ENCODE results near the gene RNF128. TPM values are rescaled to one million over a fixed set of nuclear protein-coding genes. Genes with fewer than 3 reads are reported as not detected.

Gene RNF128
- polyA plus RNA-seq, 1 donor (not counting 4 experiments of a cell fraction or from before 2014, with no cell fraction given) = 20.1 TPM

DNA sequence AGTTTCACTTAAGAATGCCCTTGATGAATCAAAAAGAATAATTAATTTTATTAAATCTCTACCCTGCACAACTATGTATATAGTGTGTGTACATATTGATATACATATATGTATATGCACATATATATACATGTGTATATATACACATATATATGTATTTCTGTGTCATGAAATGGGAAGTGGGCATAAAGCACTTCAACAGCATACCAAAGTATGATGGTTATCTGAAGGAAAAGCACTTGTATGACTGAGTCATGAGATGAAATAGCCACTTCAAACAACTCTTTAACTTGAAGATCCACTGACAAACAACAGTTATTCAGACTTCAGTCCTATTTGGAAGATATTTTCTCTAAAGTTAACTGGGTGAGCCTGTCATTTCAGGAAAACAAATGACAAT lies 16.3 kb downstream of the RNF128 start:
- H3K4me1 ChIP-seq (ENCODE audit: control insufficient read depth, extremely low read depth, insufficient read depth, low read length) = peaks cover 5% of the 10 kb centered on the region
- no peak overlapping the region for H2AFZ ChIP-seq (ENCODE audit: control insufficient read depth, low read length)
- H3K79me2 ChIP-seq (ENCODE audit: control insufficient read depth, insufficient read depth, low read length) = no peaks in the 10 kb centered on the region
- H3K9me1 ChIP-seq (ENCODE audit: control insufficient read depth, extremely low read depth, insufficient read depth, low read length) = no peaks in the 10 kb centered on the region
- no peak overlapping the region for H3K9ac ChIP-seq (ENCODE audit: control insufficient read depth, extremely low read depth, insufficient read depth, low read length)
- TF ChIP-seq EZH2 (IDR thresholded peaks at IDR 0.05; ENCODE audit: low read length) = no peak
- TF ChIP-seq, protein P1, sequence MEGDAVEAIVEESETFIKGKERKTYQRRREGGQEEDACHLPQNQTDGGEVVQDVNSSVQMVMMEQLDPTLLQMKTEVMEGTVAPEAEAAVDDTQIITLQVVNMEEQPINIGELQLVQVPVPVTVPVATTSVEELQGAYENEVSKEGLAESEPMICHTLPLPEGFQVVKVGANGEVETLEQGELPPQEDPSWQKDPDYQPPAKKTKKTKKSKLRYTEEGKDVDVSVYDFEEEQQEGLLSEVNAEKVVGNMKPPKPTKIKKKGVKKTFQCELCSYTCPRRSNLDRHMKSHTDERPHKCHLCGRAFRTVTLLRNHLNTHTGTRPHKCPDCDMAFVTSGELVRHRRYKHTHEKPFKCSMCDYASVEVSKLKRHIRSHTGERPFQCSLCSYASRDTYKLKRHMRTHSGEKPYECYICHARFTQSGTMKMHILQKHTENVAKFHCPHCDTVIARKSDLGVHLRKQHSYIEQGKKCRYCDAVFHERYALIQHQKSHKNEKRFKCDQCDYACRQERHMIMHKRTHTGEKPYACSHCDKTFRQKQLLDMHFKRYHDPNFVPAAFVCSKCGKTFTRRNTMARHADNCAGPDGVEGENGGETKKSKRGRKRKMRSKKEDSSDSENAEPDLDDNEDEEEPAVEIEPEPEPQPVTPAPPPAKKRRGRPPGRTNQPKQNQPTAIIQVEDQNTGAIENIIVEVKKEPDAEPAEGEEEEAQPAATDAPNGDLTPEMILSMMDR (optimal IDR thresholded peaks at IDR 0.05 in 1 of 3, IDR thresholded peaks at IDR 0.05 in 1 of 3, conservative IDR thresholded peaks at IDR 0.05 in 1 of 3; ENCODE audit: extremely low read depth in 1 of 3, insufficient read depth in 2 of 3, low read length in 3 of 3) = no peak
- no peaks in the 10 kb centered on the region for H3K9me3 ChIP-seq (ENCODE audit: control insufficient read depth, low read depth, low read length)
- no peak overlapping the region for H3K4me2 ChIP-seq (ENCODE audit: control insufficient read depth, extremely low read depth, insufficient read depth, low read depth, low read length)
- H3K27me3 ChIP-seq (ENCODE audit: control insufficient read depth, extremely low read depth, insufficient read depth, low read length) = no peaks in the 10 kb centered on the region
- H3K27ac ChIP-seq (ENCODE audit: control insufficient read depth, insufficient read depth, low read length) = no peak overlapping the region
- dilution Hi-C loops (cut with MboI; ENCODE audit: extremely low pct_ligation_motif_present, low sequenced_read_pairs) = no loop called here
- DNase-seq (ENCODE audit: low read depth, low spot score) (no peak), FAIRE-seq (no peak)
- no peaks in the 10 kb centered on the region for H4K20me1 ChIP-seq (ENCODE audit: control insufficient read depth, extremely low read depth, insufficient read depth, low read length)
- no peak overlapping the region for H3K4me3 ChIP-seq (ENCODE audit: control insufficient read depth in 2 of 3, extremely low read depth in 1 of 3, insufficient read depth in 2 of 3, low read depth in 1 of 3, low read length in 3 of 3)
- no peaks in the 10 kb centered on the region for H3K36me3 ChIP-seq (ENCODE audit: control insufficient read depth in 2 of 2, extremely low read depth in 1 of 2, insufficient read depth in 2 of 2, low read length in 2 of 2)

DNA sequence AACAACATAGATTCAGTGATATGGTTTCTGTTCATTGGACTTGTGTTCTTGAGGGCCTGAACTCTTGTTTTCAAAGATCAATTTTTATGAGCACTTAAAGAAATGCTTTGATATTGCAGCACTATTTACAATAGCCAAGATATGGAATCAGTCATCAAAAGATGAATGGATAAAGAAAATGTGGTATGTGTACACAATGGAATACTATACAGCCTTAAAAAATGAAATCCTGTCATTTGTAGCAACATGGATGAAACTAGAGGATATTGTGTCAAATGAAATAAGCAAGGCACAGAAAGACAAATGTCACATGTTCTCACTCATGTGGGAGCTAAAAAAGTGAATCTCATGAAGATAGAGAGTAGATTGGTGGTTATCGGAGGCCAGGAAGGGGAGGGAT lies 21.9 kb downstream of the RNF128 start:
- Histone ChIP-seq H4K20me1 (ENCODE audit: control insufficient read depth, extremely low read depth, insufficient read depth, low read length) (no peaks in the 10 kb centered on the region), H3K9me3 (ENCODE audit: control insufficient read depth, low read depth, low read length) (peaks cover 2% of the 10 kb centered on the region), H3K4me3 (ENCODE audit: control insufficient read depth in 2 of 3, extremely low read depth in 1 of 3, insufficient read depth in 2 of 3, low read depth in 1 of 3, low read length in 3 of 3) (no peak overlapping the region), H3K27me3 (ENCODE audit: control insufficient read depth, extremely low read depth, insufficient read depth, low read length) (no peaks in the 10 kb centered on the region), H3K9ac (ENCODE audit: control insufficient read depth, extremely low read depth, insufficient read depth, low read length) (no peak overlapping the region), H2AFZ (ENCODE audit: control insufficient read depth, low read length) (no peak overlapping the region), H3K79me2 (ENCODE audit: control insufficient read depth, insufficient read depth, low read length) (no peaks in the 10 kb centered on the region), H3K9me1 (ENCODE audit: control insufficient read depth, extremely low read depth, insufficient read depth, low read length) (no peaks in the 10 kb centered on the region), H3K36me3 (ENCODE audit: control insufficient read depth in 2 of 2, extremely low read depth in 1 of 2, insufficient read depth in 2 of 2, low read length in 2 of 2) (no peaks in the 10 kb centered on the region), H3K27ac (ENCODE audit: control insufficient read depth, insufficient read depth, low read length) (no peak overlapping the region), H3K4me2 (ENCODE audit: control insufficient read depth, extremely low read depth, insufficient read depth, low read depth, low read length) (no peak overlapping the region), H3K4me1 (ENCODE audit: control insufficient read depth, extremely low read depth, insufficient read depth, low read length) (peaks cover 7% of the 10 kb centered on the region)
- dilution Hi-C loops (cut with MboI; ENCODE audit: extremely low pct_ligation_motif_present, low sequenced_read_pairs) = no loop called here
- DNase-seq (ENCODE audit: low read depth, low spot score) (no peak), FAIRE-seq (no peak)
- no peak for TF ChIP-seq EZH2 (IDR thresholded peaks at IDR 0.05; ENCODE audit: low read length)
- TF ChIP-seq, protein P1 (optimal IDR thresholded peaks at IDR 0.05 in 1 of 3, IDR thresholded peaks at IDR 0.05 in 1 of 3, conservative IDR thresholded peaks at IDR 0.05 in 1 of 3; ENCODE audit: extremely low read depth in 1 of 3, insufficient read depth in 2 of 3, low read length in 3 of 3) = no peak

Measured in keratinocyte (primary cell).